Esophagus (tissue), 2 donors: Measurements from ENCODE around the gene PLEKHF1. TPM values are rescaled to one million over a fixed set of nuclear protein-coding genes. Genes with fewer than 3 reads are reported as not detected.

ENCODE experiments used
- H3K27ac ChIP-seq, 2 donors: one replicate each; pipeline ENCODE4 v1.5.1; 2013; ENCODE audit warnings: low read depth in 2 of 2, mild to moderate bottlenecking in 2 of 2, inconsistent platforms in 1 of 2, low read length in 1 of 2, moderate library complexity in 1 of 2
- H3K27me3 ChIP-seq, 2 donors: one replicate each; pipeline ENCODE4 v1.6.1; 2013; ENCODE audit warnings: low read length in 2 of 2, control low read depth in 1 of 2, mild to moderate bottlenecking in 1 of 2; ENCODE audit not compliant: insufficient read depth in 2 of 2, control insufficient read depth in 1 of 2
- H3K36me3 ChIP-seq, 2 donors: one replicate each; pipeline ENCODE4 v1.6.1; 2013; ENCODE audit warnings: low read length in 1 of 2; ENCODE audit not compliant: control insufficient read depth in 2 of 2, insufficient read depth in 2 of 2
- H3K4me1 ChIP-seq, 2 donors: one replicate each; pipeline ENCODE4 v1.6.1; 2013; ENCODE audit warnings: low read length in 1 of 2; ENCODE audit not compliant: control insufficient read depth in 2 of 2, insufficient read depth in 2 of 2
- H3K4me3 ChIP-seq, 2 donors: one replicate each; pipeline ENCODE4 v1.5.1; 2013; ENCODE audit warnings: low read length in 2 of 2, mild to moderate bottlenecking in 2 of 2, low read depth in 1 of 2, moderate library complexity in 1 of 2
- H3K9me3 ChIP-seq, 2 donors: one replicate each; pipeline ENCODE4 v1.6.1; 2013; ENCODE audit warnings: mild to moderate bottlenecking in 2 of 2, low read depth in 1 of 2, low read length in 1 of 2, moderate library complexity in 1 of 2; ENCODE audit not compliant: control insufficient read depth in 2 of 2, insufficient read depth in 1 of 2
- WGBS, 2 donors: extraction: QIAGEN DNeasy Blood & Tissue Kit; methylation state at CpG; one replicate each; pipeline ENCODE4 v1.1.7; 2013; 5-methylcytosine and 5-hydroxymethylcytosine counted together
- polyA plus RNA-seq, 2 donors: library from polyadenylated mRNA; stranded (reverse); fragments of 200-250 nt; gene quantifications; one replicate each; pipeline ENCODE4 v1.2.3, GENCODE V29; 2013
- donor health status: healthy with polysubstance abuse.
- donor health status: Bipolar disorder and iron deficiency.

PLEKHF1 gene
- polyA plus RNA-seq, 2 donors, result 15.1 to 33.6 TPM

DNA sequence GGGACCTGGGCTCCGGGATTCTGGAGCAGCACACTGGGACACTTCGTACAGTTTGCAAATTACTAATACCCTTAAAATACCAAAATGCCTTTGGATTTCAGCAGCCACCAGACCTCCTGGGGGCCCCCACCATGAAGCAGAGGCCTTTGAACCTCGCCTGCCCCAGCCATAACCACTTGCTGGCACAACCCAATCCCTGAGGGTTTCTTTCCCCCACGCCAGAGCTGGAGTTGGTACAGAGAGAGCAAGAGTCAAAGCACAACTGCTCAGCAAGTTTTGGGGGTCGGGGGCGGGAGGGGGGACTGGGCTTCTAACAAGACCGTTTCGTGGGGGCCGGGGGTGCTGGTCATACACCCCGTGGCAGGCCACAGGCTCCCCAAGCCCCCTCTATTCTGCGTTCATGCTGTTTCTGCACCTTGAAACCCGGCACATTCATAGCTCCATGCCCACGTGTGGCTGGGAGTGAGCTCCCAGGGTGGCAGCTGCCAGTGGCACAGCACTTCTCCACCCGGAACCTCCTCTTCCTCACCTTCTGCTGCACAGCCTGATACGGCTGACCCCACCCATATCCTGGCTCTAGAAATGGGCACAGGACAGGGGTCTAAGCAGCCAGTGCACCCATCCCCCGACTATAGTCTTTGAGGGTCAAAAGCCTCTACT is 17.1 kb downstream of the PLEKHF1 start:
- no peaks in the 10 kb centered on the region for H3K27me3 ChIP-seq
- H3K9me3 ChIP-seq, result no peaks in the 10 kb centered on the region
- no peak overlapping the region for H3K4me3 ChIP-seq
- peaks cover 0 to 1% of the 10 kb centered on the region in 2 donors for H3K36me3 ChIP-seq
- WGBS, 2 donors, result 75 to 80% methylated on average over 16 of the region's 16 CpGs
- peaks cover 0 to 28% of the 10 kb centered on the region in 2 donors for H3K4me1 ChIP-seq
- H3K27ac ChIP-seq, result peak overlapping the region; percentile 7 to 37

DNA sequence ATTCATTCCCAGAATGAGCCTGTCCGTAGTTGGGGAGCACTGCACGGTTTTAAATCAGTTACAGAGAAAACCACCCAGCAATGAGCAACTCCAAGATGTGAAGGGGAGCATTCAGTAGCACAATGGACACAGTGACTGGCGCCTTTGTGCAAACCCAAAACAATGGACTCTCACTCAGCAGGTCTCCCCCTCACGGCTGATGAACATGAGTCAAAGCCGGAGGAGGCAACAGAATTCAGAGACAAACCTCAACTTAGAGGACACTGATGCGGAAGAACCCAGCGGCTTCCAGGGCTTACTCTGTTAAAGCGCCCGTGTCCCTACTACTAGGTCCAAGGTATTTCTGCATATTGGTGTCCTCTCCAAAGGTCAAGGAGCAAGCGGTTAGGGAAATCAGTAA is 17.7 kb downstream of the PLEKHF1 start:
- peaks cover 0 to 27% of the 10 kb centered on the region in 2 donors for H3K4me1 ChIP-seq
- H3K36me3 ChIP-seq, result no peaks in the 10 kb centered on the region
- 75 to 84% methylated on average over 10 of the region's 10 CpGs for WGBS, 2 donors
- no peak overlapping the region for H3K27ac ChIP-seq
- H3K4me3 ChIP-seq, result no peak overlapping the region
- no peaks in the 10 kb centered on the region for H3K9me3 ChIP-seq
- H3K27me3 ChIP-seq, result no peaks in the 10 kb centered on the region

DNA sequence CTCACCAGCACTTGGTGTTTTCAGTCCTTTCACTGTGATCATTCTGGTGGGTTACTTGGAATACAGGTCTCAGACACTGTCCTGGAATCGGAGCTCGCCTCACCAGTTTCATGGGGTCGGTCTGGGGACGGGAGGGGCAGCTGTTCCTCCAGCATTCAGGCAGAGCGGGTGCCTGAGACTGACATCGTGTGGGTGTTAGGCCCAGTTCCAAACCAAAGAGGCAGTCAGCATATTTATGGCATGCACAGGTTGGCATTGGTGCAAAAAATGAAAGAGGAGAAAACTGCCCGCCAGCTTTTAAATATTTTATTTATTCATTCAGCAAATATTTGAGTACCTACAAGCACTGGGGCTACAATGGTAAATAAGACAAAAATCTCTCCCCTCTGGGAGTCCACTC is 20.1 kb downstream of the PLEKHF1 start:
- Histone ChIP-seq H3K4me3 (no peak overlapping the region), H3K27me3 (no peaks in the 10 kb centered on the region), H3K36me3 (no peaks in the 10 kb centered on the region), H3K9me3 (no peaks in the 10 kb centered on the region), H3K27ac (no peak overlapping the region), H3K4me1 (peaks cover 0 to 15% of the 10 kb centered on the region in 2 donors)
- WGBS, 2 donors, result 48 to 55% methylated on average over 7 of the region's 7 CpGs

DNA sequence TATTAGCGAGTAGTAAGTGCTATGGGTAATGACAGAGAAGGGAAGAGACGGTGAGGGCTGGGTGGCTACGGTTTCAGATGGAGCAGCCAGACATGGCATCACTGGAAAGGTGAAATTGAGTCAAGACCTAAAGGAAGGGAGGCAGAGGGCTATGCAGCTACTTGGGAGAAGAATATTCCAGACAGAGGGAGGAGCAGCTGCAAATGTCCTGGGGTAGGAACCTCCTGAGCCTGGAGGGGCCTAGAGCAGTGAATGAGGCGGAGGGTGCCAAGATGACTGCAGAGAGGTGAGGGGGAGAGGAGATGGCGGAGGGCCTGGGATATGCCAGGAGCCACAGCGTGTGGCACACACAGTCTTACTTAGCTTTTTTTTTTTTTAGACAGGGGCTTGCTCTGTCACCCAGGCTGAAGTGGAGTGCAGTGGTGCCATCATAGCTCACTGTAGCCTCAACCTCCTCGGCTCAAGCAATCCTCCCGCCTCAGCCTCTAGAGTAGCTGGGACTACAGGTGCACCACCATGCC is 21.1 kb downstream of the PLEKHF1 start:
- 93 to 96% methylated on average over 8 of the region's 8 CpGs for WGBS, 2 donors
- H3K36me3 ChIP-seq, result no peaks in the 10 kb centered on the region
- peaks cover 0 to 3% of the 10 kb centered on the region in 2 donors for H3K9me3 ChIP-seq
- H3K4me1 ChIP-seq, result peaks cover 0 to 6% of the 10 kb centered on the region in 2 donors
- no peaks in the 10 kb centered on the region for H3K27me3 ChIP-seq
- no peak overlapping the region for H3K27ac ChIP-seq
- no peak overlapping the region for H3K4me3 ChIP-seq

DNA sequence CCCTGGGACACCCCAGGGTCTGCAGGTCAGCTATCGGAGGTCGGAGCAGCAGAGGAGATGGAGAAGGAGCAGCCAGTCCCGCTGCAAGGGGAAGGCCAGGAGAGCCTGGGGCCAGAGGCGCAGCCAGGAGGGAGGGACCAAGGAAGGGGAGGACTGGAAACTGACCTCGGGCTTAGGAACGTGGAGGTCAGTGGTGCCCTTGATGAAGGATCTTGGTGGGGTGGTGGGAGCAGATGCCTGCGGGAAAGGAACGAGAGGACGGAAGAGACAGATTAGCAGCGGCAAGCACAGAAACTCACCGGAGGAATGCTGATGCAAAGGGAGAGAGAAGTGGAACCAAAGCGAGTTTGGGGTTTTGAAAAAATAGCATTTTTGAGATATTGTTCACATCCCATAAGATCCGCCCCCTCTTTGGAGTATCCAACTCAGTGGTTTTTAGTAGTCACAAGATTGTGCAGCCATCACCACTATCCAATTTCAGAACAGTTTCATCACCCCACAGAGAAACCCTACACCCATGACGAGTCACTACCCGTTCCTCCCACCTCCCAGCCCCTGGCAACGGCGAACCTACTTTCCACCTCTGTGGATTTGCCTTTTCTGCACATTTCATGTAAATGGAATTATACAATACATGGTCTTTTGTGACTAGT is 22.1 kb downstream of the PLEKHF1 start:
- no peaks in the 10 kb centered on the region for H3K36me3 ChIP-seq
- H3K4me3 ChIP-seq, result no peak overlapping the region
- WGBS, 2 donors, result 70% methylated on average over 17 of the region's 17 CpGs
- peaks cover 0 to 3% of the 10 kb centered on the region in 2 donors for H3K9me3 ChIP-seq
- no peaks in the 10 kb centered on the region for H3K27me3 ChIP-seq
- peaks cover 0 to 3% of the 10 kb centered on the region in 2 donors for H3K4me1 ChIP-seq
- peak overlapping the region in 1 of 2 donors; percentile 24 for H3K27ac ChIP-seq

DNA sequence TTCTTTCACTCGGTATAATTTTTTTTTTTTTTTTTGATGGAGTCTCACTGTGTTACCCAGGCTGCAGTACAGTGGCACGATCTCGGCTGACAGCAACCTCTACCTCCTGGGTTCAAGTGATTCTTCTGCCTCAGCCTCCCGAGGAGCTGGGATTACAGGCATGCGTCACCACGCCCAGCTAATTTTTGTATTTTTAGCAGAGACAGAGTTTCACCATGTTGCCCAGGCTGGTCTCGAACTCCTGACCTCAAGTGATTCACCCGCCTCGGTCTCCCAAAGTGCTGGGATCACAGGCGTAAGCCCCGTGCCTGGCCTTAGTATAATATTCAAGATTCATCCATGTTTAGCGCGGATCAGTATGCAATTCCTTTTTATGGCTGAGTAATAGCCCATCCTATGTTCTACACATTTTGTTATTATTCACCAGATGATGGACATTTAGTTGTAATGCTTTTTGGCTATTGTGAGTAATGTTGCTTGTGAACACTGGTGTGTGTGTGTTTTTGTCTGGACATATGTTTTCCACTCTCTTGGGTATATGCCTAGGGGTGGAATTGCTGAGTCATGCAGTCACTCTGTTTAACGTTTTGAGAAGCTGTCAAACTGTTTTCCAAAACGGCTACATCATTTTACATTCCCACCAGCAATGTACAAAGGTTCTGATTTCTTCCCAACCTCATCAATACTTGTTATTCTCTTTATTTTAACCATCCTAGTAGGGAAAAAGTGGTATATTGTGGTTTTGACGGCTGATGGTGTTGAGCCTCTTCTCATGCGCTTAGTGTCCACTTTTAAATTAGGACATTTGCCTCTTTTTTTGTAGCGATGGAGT is 22.9 kb downstream of the PLEKHF1 start:
- Histone ChIP-seq H3K9me3 (peaks cover 0 to 3% of the 10 kb centered on the region in 2 donors), H3K36me3 (no peaks in the 10 kb centered on the region), H3K4me3 (no peak overlapping the region), H3K27me3 (no peaks in the 10 kb centered on the region), H3K27ac (no peak overlapping the region), H3K4me1 (peaks cover 0 to 3% of the 10 kb centered on the region in 2 donors)
- WGBS, 2 donors, result 67 to 75% methylated on average over 18 of the region's 18 CpGs

DNA sequence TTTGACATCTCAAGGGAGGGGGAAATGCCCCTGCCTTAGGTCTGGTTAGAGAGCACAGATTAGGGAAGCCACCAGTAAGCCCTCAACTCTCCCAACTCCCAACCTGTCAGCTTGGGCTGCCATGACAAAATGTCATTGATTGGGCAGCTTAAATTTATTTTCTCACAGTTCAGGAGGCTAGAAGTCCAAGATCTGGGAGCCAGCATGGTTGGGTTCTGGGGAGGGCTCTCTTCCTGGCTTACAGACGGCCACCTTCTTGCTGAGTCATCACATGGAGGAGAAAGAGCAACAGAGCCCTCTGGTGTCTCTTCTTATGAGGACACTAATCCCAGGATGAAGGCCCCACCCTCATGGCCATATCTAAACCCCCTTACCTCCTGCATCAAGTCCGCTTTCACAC is 25.6 kb downstream of the PLEKHF1 start:
- H3K27me3 ChIP-seq, result no peaks in the 10 kb centered on the region
- H3K27ac ChIP-seq, result no peak overlapping the region
- peaks cover 0 to 3% of the 10 kb centered on the region in 2 donors for H3K4me1 ChIP-seq
- 47 to 60% methylated on average over 2 of the region's 2 CpGs for WGBS, 2 donors
- H3K9me3 ChIP-seq, result peaks cover 0 to 3% of the 10 kb centered on the region in 2 donors
- no peak overlapping the region for H3K4me3 ChIP-seq
- no peaks in the 10 kb centered on the region for H3K36me3 ChIP-seq

DNA sequence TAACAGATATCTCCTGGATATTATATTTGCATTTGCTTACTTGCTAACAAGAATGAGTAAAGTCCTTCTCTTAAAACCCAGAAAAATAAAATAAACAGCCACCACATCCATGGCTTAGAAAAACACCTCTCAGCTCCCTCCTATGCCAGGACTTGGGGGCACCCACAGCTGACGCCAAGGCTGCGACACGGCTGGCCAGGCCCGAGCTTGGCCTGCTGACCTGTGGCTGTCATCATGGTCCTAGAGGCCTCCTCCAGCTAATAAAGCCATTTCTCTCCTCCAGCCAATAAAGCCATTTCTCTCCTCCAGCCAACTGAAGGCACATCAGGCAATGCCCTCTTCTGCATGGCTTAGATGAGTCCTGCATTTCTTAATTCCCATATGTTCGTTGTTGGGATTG is 28.9 kb downstream of the PLEKHF1 start:
- 81 to 85% methylated on average over 5 of the region's 5 CpGs for WGBS, 2 donors
- Histone ChIP-seq H3K36me3 (no peaks in the 10 kb centered on the region), H3K4me1 (no peaks in the 10 kb centered on the region), H3K27ac (peak overlapping the region in 1 of 2 donors; percentile 24), H3K4me3 (no peak overlapping the region), H3K9me3 (peaks cover 0 to 3% of the 10 kb centered on the region in 2 donors), H3K27me3 (no peaks in the 10 kb centered on the region)
